ENCODE data around the gene CALML5.

DNA sequence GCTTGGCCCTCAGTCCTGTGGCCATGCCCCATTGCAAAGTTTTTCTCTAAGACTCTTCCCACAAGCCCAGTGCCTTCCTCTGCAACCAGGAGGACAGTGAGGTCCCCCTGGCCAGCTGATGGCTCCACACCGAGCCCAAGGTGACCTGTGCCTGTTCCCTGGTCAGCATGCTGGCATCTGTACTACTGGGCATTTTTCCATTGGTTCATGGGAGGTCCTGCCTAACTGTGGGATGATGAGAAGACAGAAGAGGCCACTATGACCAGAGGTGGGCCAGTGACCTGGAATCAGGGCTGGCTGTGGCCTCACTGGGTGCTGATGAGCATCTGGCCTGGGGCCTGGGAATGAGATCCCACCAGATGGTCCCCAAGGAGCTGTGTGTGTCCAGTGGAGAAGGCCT is 45.6 kb upstream of the CALML5 start:
- TF ChIP-seq, protein P1, sequence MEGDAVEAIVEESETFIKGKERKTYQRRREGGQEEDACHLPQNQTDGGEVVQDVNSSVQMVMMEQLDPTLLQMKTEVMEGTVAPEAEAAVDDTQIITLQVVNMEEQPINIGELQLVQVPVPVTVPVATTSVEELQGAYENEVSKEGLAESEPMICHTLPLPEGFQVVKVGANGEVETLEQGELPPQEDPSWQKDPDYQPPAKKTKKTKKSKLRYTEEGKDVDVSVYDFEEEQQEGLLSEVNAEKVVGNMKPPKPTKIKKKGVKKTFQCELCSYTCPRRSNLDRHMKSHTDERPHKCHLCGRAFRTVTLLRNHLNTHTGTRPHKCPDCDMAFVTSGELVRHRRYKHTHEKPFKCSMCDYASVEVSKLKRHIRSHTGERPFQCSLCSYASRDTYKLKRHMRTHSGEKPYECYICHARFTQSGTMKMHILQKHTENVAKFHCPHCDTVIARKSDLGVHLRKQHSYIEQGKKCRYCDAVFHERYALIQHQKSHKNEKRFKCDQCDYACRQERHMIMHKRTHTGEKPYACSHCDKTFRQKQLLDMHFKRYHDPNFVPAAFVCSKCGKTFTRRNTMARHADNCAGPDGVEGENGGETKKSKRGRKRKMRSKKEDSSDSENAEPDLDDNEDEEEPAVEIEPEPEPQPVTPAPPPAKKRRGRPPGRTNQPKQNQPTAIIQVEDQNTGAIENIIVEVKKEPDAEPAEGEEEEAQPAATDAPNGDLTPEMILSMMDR (IDR thresholded peaks at IDR 0.05), result no peak
- no peak for TF ChIP-seq POLR2A (IDR thresholded peaks at IDR 0.05)

Measured in breast epithelium (tissue), 3 donors.